Right atrium auricular region (tissue), 2 donors: ENCODE results near the gene SLC7A14. TPM values are rescaled to one million over a fixed set of nuclear protein-coding genes. Genes with fewer than 3 reads are reported as not detected.
A peak's percentile ranks its signal among the peaks of the same experiment; 100 is the strongest.

ENCODE experiments used
- DNase-seq: peaks from one replicate; pipeline ENCODE4 v3.0.0-alpha.2; 2019; ENCODE audit warnings: low spot score
- H3K27ac ChIP-seq, 2 donors: fragments of 200-600 bp; sonication (generic); 1 replicate in 1 of 2; 2 replicates in 1 of 2; pipeline ENCODE4 v1.5.1; 2016 to 2019
- H3K27me3 ChIP-seq, 2 donors: fragments of 200-600 bp; sonication (generic); one replicate each; pipeline versions ENCODE4 v1.5.1 to v1.6.0; 2017 to 2019
- H3K36me3 ChIP-seq: fragments of 200-600 bp; sonication (generic); one replicate; pipeline ENCODE4 v1.5.1; 2016
- H3K4me1 ChIP-seq, 2 donors: fragments of 200-600 bp; sonication (generic); one replicate each; pipeline versions ENCODE4 v1.5.1 to v1.6.0; 2017 to 2019
- H3K4me3 ChIP-seq, 2 donors: fragments of 200-600 bp; sonication (generic); 1 replicate in 1 of 2; 2 replicates in 1 of 2; pipeline ENCODE4 v1.5.1; 2017 to 2019; ENCODE audit warnings: mild to moderate bottlenecking in 1 of 2, moderate library complexity in 1 of 2
- H3K9me3 ChIP-seq, 2 donors: fragments of 200-600 bp; sonication (generic); one replicate each; pipeline ENCODE4 v1.5.1; 2019
- total RNA-seq, 2 donors: library from RNA; depleted of rRNA; stranded (reverse); fragments of >200 nt; gene quantifications; one replicate each; pipeline ENCODE4 v1.1.0, GENCODE V29; 2016
- TF ChIP-seq, protein P1 (sequence below), 2 donors: fragments of 200-600 bp; sonication (generic); IDR thresholded peaks; one replicate each; pipeline ENCODE4 v1.5.1; 2019; ENCODE audit warnings: antibody characterized with exemption in 2 of 2

The SLC7A14 gene
- total RNA-seq, 2 donors from 2014 or later, result not detected

DNA sequence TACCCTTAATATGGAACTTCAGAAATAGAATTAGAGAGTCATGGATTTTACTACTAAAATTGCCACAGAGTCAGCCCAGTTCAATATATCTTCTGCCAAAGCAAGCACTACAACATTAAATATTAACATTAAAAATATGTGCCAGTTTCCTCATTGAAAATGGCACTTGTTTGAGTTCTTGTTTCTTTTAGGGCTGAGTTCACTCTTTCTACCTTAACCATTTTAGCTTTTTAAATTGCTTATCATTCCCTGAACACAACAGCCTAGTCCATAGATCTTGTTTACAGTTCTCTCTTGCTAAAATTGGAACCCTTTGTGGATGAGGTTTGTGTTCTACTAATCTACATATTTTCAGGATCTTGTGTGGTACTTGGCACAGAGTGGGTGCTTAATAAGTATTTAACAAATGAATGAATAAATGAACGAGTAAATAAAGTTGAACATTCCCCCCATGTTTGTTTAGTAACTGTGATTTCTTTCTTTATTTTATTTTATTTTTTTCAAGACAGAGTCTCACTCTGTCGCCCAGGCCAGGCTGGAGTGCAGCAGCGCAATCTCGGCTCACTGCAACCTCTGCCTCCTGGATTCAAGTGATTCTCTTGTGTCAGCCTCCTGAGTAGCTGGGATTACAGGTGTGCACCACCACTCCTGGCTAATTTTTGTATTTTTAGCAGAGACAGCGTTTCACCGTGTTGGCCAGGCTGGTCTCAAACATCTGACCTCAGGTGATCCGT, 46.0 kb upstream of the SLC7A14 start:
- no peak overlapping the region for H3K27ac ChIP-seq
- no peaks in the 10 kb centered on the region for H3K4me1 ChIP-seq
- no peak for DNase-seq
- TF ChIP-seq, protein P1, sequence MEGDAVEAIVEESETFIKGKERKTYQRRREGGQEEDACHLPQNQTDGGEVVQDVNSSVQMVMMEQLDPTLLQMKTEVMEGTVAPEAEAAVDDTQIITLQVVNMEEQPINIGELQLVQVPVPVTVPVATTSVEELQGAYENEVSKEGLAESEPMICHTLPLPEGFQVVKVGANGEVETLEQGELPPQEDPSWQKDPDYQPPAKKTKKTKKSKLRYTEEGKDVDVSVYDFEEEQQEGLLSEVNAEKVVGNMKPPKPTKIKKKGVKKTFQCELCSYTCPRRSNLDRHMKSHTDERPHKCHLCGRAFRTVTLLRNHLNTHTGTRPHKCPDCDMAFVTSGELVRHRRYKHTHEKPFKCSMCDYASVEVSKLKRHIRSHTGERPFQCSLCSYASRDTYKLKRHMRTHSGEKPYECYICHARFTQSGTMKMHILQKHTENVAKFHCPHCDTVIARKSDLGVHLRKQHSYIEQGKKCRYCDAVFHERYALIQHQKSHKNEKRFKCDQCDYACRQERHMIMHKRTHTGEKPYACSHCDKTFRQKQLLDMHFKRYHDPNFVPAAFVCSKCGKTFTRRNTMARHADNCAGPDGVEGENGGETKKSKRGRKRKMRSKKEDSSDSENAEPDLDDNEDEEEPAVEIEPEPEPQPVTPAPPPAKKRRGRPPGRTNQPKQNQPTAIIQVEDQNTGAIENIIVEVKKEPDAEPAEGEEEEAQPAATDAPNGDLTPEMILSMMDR (IDR thresholded peaks at IDR 0.05), result no peak
- H3K36me3 ChIP-seq, result no peaks in the 10 kb centered on the region
- H3K4me3 ChIP-seq, result no peak overlapping the region
- H3K27me3 ChIP-seq, result no peaks in the 10 kb centered on the region
- no peaks in the 10 kb centered on the region for H3K9me3 ChIP-seq

DNA sequence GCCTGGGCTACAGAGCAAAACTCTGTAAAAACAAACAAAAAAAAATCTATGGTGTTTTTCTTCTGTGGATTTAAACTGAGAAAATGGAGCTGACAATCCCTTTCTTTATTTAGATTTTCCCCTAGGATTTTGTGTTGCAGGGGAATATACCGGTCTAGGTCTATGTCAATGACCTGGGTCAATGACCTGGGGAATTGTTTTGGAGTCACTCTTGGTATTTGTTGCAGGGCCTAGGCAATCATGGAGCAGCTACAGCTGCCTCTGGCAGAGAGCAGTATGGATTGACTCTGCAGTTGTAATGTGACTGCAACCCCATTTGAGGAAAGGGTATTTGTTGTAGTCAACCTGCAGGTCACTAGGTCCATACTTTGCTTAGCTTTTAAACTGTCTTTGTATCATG, 37.6 kb upstream of the SLC7A14 start:
- TF ChIP-seq, protein P1 (IDR thresholded peaks at IDR 0.05), result no peak
- no peak for DNase-seq
- H3K27ac ChIP-seq, result no peak overlapping the region
- no peak overlapping the region for H3K4me3 ChIP-seq
- H3K9me3 ChIP-seq, result no peaks in the 10 kb centered on the region
- H3K27me3 ChIP-seq, result no peaks in the 10 kb centered on the region
- H3K4me1 ChIP-seq, result peaks cover 0 to 12% of the 10 kb centered on the region in 2 donors
- H3K36me3 ChIP-seq, result no peaks in the 10 kb centered on the region

DNA sequence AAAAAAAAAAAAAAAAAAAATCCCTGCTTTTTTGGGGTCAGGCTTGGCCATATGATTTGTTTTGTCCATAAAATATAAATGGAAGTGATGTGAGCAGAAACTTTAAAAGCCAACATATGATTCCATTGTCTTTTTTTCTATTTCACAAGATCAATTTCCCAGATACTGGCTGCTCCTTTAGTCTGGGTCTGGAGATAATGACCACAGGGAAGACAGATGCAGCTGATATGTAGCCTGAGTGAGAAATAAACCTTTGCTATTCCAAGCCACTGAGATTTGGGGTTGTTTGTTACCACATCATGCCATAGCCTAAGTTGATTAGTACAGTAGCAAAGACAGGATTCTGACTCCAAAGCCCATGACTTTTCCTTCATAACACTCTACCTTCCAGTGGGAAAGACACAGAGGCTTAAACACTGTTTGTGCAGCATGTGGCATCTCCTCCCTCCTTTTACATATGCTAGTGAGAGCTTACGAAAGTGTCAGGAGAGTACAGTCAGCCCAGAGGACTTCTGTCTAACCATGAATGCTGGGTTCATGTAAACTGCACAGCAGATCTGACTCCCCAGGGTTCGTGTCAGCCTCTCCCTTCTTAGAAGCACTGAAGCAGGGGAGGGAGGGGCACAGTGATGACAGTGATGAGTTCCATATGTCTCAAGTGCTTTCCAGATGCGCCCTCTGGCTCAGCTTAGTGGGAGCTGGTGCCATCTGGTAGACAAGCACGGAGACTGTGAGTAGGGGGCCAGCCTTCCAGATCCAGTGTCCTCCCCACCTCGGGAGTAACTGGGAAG, 36.7 kb upstream of the SLC7A14 start:
- H3K36me3 ChIP-seq, result no peaks in the 10 kb centered on the region
- H3K4me1 ChIP-seq, result peaks cover 0 to 12% of the 10 kb centered on the region in 2 donors
- H3K27me3 ChIP-seq, result no peaks in the 10 kb centered on the region
- no peak overlapping the region for H3K27ac ChIP-seq
- TF ChIP-seq, protein P1 (IDR thresholded peaks at IDR 0.05), result no peak
- H3K4me3 ChIP-seq, result no peak overlapping the region
- H3K9me3 ChIP-seq, result no peaks in the 10 kb centered on the region
- no peak for DNase-seq

DNA sequence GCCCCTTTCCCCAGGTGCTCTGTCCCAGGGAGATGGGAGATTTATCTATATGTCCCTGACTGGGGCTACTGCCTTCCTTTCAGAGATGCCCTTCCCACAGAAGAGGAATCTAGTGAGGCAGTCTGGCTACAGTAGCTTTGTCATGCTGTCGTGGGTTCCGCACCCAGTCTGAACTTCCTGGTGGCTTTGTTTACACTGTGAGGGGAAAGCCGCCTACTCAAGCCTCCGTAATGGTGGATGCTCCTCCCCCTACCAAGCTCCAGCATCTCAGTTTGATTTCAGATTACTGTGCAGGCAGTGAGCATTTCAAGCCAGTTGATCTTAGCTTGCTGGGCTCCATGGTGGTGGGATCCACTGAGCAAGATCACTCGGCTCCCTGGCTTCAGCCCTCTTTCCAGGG, 35.4 kb upstream of the SLC7A14 start:
- H3K27me3 ChIP-seq, result no peaks in the 10 kb centered on the region
- peaks cover 0 to 9% of the 10 kb centered on the region in 2 donors for H3K9me3 ChIP-seq
- no peak overlapping the region for H3K4me3 ChIP-seq
- no peaks in the 10 kb centered on the region for H3K36me3 ChIP-seq
- TF ChIP-seq, protein P1 (IDR thresholded peaks at IDR 0.05), result no peak
- H3K4me1 ChIP-seq, result peaks cover 0 to 12% of the 10 kb centered on the region in 2 donors
- no peak for DNase-seq
- H3K27ac ChIP-seq, result no peak overlapping the region

DNA sequence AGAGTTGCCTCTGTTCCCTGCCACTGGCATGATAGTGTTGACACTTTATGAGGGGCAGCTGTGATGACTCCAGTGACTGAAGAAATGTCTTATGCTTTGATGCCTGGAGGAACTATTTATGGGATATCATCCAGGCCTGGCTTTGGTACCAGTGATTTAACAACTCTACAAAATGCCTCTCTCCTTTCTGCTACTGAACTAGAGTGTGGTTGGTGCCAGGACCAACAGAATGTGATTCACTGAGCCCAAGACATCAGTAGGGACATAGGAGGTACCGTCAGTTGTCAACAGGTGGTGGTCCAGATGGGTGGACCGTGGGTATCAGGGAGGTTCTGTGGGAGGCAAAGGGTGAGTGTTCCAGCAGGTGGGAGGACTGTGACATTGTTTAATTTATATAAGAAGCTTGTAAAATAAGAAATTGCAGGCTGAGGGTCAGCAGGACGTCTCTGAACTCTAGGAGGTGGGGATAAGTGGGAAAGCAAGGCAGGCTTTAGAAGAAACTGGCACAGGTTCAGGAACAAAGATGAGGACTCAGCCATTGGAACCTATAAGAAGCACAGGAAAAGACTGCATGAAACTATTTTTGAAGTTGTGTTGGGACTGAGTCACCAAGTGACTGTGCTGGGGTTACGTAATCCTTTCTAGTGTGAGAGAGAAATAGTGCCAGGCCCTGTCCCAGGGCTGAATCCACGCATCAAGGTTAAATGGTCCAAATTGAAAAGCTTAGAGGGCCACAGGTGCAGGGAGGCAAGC, 28.5 kb upstream of the SLC7A14 start:
- Histone ChIP-seq H3K27me3 (no peaks in the 10 kb centered on the region), H3K36me3 (no peaks in the 10 kb centered on the region), H3K4me1 (peaks cover 0 to 8% of the 10 kb centered on the region in 2 donors), H3K4me3 (no peak overlapping the region), H3K27ac (peak overlapping the region; percentile 52 to 80), H3K9me3 (peaks cover 0 to 9% of the 10 kb centered on the region in 2 donors)
- TF ChIP-seq, protein P1 (IDR thresholded peaks at IDR 0.05), result no peak
- DNase-seq, result peak; percentile 65
